HEK293T (cell line): ENCODE data around the gene OR5B12.

Experiments
- BHLHE40 ChIP-seq: fragments of 450-650 bp; IDR thresholded peaks from 2 replicates; pipeline ENCODE4 v1.6.1; 2016; ENCODE audit warnings: mild to moderate bottlenecking, moderate library complexity, borderline replicate concordance
- FOXA1 ChIP-seq: fragments of 450-650 bp; IDR thresholded peaks from 2 replicates; pipeline ENCODE4 v1.6.1; 2016; ENCODE audit warnings: mild to moderate bottlenecking
- FOXK2 ChIP-seq: fragments of 450-650 bp; IDR thresholded peaks from 2 replicates; pipeline ENCODE4 v1.6.1; 2016; ENCODE audit warnings: mild to moderate bottlenecking
- FOXM1 ChIP-seq: fragments of 450-650 bp; IDR thresholded peaks from 2 replicates; pipeline ENCODE4 v1.6.1; 2017; ENCODE audit warnings: mild to moderate bottlenecking, borderline replicate concordance
- PKNOX1 ChIP-seq: fragments of 450-650 bp; IDR thresholded peaks from 2 replicates; pipeline ENCODE4 v1.6.1; 2016

- TF ChIP-seq FOXK2 (no peak), PKNOX1 (no peak), FOXA1 (no peak), FOXM1 (no peak), BHLHE40 (no peak)
Observed at GRCh38 chr11:58429273-58429672, 12.8 kb downstream of the OR5B12 start.
